Testis (tissue), 2 donors: Measurements from ENCODE around the gene LDAH.

Experiments
- CTCF ChIP-seq, 3 experiments: fragments of 450-650 bp in 2 of 3; fragments of 200-600 bp in 1 of 3; sonication (generic) in 1 of 3; IDR thresholded peaks; one replicate each; pipeline ENCODE4 v1.5.1; 2016 to 2019; ENCODE audit warnings: antibody characterized with exemption in 3 of 3, mild to moderate bottlenecking in 2 of 3, moderate library complexity in 1 of 3
- POLR2A ChIP-seq: fragments of 450-650 bp; IDR thresholded peaks from one replicate; pipeline ENCODE4 v1.6.1; 2017; ENCODE audit warnings: antibody characterized with exemption, mild to moderate bottlenecking, moderate library complexity

DNA sequence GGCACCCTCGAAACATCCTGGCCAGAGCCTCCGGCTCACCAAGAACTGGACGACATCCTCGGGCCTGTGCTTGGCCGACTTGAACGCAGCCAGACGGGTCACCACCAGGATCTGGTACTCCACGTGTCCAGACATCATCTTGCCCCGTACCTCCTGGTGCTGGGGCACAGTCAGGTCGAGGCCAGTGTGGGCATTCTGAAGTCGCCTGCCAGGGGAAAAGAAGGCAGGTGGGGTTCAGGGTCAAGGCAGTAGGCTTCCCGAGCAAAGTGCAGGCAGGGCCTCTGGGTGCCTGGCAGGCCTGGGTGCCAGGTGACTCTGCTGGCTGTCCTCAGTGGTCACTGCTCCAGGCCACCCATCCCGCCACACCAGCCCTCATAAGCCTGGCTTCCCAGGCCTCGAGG, 177.6 kb downstream of the LDAH start:
- TF ChIP-seq CTCF (IDR thresholded peaks at IDR 0.05) (no peak), POLR2A (no peak)
